ENCODE results near the gene GALNS. TPM values are rescaled to one million over a fixed set of nuclear protein-coding genes. Genes with fewer than 3 reads are reported as not detected.
"Not testable (repeated sequence)": the region's sequence is repeated elsewhere in the genome, so short reads cannot be mapped to it uniquely, and the experiment has no call there.

The GALNS gene
- total RNA-seq, 1 donor from 2014 or later = 38.9 TPM

DNA sequence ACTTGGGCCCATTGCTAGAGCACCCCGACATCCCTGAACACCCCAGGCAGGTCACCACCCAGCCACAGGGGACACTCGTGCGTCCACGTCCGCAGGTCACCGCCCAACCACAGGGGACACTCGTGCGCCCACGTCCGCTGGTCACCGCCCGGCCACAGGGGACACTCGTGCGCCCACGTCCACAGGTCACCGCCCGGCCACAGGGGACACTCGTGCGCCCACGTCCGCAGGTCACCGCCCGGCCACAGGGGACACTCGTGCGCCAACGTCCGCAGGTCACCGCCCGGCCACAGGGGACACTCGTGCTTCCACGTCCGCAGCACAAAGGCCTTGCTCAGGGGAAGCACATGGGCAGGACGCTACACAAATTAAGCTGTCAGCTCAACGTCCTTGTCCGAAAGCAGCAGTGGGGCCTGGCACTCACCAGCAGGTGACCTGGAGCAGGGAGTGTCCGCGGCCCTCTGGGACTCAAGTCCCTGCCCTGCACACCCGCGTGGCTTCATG lies 17.7 kb downstream of the GALNS start:
- intact Hi-C loops (cut with micrococcal nuclease) = no loop called here

DNA sequence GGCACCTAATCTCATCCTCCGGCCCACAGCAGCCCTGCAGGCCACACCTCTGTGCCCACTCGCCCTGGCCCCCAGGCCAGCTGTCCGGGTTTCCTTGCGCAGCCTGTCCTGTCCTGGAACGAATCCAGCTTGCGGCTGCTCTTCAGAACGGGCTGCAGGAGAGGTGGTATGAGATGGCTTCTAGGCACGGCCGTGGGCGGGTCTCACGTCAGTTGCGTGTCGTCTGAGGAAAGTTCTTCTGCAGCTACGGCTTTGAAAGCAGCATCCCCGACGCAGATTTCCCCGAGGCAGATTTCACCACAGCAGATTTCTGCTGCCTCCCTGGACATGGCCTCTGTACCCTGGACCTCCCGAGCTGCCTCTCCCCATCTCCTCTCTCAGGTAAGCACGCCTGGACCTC lies 18.2 kb downstream of the GALNS start:
- intact Hi-C loops (cut with micrococcal nuclease) = no loop called here

DNA sequence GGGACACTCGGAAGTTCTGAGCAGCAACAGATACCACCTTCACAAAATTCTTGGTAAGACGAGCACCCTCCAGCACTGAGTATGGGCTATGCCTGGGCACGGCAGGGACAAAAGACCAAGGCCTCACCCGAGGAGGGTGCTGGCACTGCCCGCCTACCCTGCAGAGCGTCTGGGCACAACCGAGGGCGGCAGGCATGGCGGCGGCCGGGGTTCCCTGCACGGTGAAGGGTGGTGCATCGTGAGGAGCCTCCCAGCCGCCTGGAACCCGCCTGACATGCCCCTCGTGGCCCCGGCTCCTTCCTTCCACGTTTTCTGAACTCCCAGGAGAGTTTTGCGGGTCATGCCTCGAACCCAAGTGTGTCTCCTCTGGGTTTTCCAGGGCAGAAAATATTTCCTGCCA lies 18.9 kb downstream of the GALNS start:
- intact Hi-C loops (cut with micrococcal nuclease) = no loop called here

DNA sequence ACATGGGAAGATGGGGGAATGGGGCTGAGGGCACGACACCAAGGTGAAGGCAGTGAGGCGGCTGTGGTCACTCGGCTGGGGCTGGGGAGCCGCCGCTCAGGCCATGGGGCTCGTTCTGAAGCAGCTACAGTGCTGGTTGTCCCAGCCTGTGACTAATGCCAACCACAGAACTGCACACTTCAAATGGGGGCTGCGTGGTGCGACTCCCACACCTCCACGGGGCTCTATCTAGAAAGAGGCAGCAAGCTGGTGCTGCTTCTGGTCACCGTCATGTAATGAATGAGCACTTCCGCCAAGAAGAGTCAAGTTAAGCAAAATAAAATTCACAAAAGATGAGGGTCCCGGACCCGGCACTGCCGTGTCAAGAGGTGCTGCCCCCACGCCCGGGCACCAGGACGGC lies 20.0 kb downstream of the GALNS start:
- intact Hi-C loops (cut with micrococcal nuclease) = no loop called here

DNA sequence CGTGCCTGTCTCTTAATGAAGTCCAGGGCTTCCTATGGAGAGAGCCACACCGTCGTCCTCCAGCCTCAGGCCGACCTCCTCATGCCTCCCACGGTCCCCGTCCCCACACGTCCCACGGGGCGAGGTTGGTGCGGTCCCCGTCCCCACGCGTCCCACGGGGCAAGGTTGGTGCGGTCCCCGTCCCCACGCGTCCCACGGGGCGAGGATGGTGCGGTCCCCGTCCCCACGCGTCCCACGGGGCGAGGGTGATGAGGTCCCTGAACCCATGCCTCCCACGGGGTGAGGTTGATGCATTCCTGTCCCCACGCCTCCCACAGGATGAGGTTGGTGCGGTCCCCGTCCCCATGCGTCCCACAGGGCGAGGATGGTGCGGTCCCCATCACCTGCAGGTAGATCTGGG lies 20.9 kb downstream of the GALNS start:
- intact Hi-C loops (cut with micrococcal nuclease) = no loop called here

DNA sequence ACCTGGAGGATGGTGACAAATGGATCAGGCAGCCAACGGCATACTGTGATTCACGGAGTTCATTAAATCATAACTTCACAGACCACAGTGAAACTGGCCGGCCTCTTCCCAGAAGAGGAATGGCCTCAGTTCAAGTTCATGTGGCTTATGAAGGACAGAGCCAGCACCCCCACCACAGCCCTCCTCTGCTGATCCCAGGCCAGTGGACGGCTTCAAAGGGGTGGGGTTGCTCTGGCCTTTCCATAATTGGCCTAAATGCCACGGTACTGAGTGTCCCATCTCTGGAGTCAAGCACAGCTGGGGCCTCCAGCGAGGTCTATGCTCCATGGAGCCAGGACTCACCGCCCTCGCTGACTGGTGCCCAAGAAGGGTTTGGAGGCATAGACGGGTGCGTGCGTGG lies 21.4 kb downstream of the GALNS start:
- intact Hi-C loops (cut with micrococcal nuclease) = no loop called here

DNA sequence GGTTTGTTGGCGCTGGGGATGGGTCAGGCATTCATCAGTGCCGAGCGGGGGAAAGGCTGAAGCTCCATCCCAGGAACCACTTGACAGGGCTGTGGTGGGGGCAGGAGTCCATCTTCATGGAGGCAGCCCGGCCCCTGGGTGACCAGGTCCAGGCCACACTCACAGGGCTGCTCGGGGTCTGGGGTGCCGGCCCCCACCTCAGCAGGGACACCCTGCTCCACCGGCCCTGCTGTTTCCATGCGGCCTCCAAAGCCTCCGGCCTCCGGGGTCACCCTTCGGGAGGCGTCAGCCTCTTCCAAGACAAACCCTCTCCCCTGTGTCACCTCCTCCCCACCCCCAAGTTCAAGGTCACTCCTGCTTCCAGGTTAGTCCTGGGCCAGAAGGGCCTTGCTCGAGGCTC lies 22.1 kb downstream of the GALNS start:
- intact Hi-C loops (cut with micrococcal nuclease) = no loop called here

DNA sequence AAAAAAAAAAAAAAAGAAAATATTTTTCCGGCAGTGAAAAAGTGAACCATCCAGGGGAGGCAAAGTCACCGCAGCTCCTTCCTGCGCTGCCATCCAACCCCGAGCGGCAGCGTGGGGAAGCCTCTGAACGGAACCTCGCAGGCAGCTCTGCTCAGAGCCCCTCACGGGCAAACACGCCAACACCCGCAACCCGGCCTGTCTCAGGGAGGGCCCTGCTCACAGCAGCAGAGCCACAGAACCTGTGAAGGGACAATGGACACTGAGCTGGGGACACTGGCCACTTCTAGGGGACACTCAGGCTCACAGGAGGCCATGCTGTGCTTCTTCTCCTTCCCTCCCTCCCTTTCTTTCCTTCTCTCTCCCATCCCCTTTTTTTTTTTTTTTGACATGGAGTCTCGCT lies 23.7 kb downstream of the GALNS start:
- intact Hi-C loops (cut with micrococcal nuclease) = no loop called here

DNA sequence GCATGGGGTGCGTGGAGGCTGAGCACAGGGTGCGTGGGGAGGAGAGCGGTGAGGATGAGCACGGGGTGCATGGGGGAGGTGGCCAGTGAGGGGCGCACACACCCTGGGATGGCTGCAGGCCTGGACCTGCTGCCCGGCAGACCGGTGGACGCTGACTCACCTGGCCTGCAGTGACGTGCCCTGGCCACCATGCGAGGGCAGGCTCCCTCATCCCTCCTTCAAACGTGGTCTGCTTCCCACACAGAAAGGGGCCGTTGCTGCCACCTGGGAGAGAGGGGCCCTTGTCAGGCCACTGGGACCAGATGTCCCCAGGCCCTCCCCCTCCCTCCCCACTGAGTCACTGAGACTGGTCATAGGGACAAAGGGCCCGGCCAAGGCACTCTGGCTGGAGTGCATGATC lies 24.9 kb downstream of the GALNS start:
- intact Hi-C loops (cut with micrococcal nuclease) = no loop called here

DNA sequence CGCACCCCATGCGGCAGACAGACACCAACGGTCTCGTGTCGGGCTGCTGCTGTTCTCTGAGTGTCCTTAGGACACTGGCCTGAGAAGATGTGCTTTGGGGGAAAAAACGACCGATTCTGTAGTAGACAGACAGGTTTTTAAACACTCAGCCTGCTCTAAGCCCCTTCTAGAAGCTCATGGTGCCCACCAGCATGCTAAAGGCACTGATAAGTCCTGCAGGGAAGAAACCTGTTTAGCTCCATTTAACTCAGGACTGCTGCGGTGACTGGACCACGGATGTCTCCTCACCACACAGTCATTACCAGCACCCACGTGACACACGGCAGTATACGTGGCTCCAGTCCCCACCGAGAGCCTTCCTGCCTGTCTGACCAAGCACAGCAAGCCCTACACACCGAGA lies 26.0 kb downstream of the GALNS start:
- intact Hi-C loops (cut with micrococcal nuclease) = no loop called here

DNA sequence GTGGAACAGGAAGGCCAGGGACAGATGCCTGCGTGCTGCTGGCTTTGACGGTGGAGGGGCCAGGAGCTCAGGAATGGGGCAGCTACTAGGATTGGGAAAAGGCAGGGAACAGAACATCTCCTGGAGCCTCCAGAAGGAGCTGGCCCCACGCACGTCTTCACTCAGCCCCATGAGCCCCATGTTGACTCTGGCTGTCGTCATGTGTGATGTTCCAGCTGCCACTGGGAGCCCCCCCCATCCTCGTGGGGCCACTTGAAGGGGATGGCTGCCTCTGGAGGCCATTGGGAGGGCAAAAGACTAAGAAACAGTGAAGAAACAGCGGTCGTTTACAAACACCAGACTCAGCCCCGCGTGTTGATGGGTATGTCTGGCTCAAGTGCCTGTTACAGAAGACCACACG lies 26.5 kb downstream of the GALNS start:
- intact Hi-C loops (cut with micrococcal nuclease) = no loop called here

DNA sequence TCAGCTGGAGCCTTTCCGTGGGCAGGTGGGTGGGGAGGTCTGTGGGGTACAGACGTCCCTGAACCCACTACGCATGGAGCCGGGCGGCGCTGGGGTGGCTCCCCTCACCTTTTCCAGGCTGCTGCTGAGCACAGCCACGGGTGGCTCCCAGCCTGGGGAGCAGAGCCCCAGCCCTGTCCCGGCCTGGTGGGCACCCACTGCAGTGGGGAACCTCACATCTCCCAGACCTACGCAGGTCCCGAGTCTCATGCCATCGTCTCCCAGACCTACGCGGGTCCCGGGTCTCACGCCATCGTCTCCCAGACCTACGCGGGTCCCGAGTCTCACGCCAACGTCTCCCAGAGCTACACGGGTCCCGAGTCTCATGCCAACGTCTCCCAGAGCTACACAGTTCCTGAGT lies 28.0 kb downstream of the GALNS start:
- intact Hi-C loops (cut with micrococcal nuclease) = no loop called here

DNA sequence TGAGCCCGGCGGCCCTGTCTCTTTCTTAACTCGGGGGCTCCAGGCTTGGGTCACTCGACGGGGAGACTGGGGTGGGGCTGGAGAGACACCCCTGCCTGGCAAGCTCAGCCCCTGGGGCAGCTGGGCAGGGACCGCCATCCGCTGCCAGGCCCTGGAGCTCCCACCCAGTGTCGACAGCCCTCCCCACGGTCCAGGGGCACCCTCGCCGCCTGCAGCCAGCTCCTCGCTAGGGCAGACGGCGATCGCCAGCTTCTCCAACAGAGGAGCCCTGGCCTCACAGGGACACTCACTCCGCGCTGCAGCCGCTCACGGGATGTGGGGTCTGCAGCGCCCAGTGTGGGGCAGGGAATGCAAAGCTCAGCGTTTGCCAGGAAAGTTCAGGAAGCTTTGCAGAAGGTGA lies 29.0 kb downstream of the GALNS start:
- intact Hi-C loops (cut with micrococcal nuclease) = no loop called here

DNA sequence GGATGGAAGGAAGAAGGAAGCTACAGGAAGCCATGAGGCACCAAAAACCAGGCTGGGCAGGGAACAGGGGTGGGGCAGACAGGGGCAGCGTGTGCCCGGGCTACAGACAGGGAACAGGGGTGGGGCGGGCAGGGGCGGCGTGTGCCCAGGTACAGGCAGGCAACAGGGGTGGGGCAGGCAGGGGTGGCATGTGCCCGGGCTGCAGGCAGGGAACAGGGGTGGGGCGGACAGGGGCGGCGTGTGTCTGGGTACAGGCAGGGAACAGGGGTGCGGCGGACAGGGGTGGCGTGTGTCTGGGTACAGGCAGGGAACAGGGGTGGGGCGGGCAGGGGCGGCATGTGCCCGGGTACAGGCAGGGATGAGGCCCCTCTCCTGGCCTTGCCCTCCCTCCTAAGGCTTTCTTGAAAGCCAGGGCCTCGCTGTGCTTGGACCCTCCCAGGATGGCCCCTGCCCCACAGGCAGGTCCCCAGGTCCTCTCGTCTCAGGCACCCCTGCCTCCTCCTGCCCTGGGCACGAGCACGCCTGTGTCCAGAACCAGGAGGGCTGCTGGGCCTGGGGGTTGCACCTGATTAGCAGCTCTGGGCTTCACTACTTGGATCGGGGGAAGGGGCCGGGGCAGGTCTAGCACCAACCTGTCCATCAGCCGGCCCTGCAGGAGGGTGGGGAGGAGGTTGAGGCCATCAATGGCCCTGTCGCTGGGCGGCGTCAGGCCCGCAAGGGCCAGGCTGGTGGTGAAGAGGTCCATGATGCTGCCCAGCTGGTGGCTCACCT lies 30.5 kb downstream of the GALNS start:
- intact Hi-C loops (cut with micrococcal nuclease) = no loop called here

DNA sequence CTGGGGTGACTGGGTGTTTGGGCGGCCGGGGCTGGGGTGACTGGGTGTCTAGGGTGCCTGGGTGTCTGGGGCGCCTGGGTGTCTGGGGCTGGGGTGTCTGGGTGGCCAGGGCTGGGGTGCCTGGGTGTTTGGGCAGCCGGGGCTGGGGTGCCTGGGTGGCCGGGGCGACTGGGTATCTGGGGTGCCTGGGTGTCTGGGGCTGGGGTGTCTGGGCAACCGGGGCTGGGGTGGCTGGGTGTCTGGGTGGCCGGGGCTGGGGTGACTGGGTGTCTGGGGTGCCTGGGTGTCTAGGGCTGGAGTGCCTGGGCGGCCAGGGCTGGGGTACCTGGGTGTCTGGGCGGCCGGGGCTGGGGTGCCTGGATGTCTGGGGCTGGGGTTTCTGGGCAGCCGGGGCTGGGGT lies 31.6 kb downstream of the GALNS start:
- intact Hi-C loops (cut with micrococcal nuclease) = no loop called here

DNA sequence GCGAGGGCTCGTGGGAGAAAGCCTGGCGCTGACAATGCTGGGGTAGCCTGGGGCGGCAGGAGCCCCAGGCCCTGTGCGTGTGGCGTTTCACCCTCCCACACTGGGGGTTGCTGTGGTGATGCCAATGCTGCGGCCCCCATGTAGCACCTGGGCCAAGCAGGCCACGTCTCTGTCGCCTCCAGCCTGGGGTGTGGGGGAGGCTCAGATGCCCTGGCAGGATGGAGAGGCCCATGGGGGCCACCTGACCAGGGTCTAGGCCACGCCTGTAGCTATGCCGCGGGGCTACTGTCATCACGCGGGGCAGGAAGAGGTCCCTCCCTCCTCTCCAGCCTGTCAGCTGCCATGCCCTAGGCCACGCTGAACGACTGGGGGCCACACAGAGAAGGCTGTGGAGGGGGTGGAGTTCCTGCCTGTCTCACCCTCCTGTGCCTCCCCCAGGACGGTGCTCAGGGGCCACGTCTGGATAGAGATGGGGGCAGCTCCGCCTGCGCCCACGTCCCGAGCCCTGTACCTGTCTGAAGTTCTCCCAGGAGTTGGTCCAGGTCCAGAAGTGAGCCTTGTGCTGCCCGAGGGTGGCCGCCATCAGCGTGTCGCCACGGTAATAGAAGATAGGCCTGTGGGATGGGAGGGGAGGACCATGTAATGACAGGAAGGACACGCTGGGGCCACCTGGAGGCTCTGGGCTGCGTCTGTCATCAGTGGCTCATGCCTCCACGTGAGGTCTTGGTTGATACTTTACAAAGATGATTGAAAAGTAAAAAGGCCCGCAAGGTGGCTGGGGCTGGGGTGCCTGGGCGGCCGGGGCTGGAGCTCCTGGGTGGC lies 32.3 kb downstream of the GALNS start:
- intact Hi-C loops (cut with micrococcal nuclease) = no loop called here

DNA sequence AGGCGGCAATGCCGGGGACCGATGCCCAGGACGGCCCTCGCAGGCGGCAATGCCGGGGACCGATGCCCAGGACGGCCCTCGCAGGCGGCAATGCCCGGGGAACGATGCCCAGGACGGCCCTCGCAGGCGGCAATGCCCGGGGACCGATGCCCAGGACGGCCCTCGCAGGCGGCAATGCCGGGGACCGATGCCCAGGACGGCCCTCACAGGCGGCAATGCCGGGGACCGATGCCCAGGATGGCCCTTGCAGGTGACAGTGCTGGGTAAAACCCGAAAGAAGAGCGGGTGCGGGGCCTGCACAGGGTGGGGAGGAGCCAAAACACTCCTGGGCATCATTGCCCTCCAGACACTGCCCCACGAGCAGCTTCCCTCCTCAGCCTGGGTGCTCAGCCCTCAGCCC lies 33.1 kb downstream of the GALNS start:
- intact Hi-C loops (cut with micrococcal nuclease) = not testable (repeated sequence)

DNA sequence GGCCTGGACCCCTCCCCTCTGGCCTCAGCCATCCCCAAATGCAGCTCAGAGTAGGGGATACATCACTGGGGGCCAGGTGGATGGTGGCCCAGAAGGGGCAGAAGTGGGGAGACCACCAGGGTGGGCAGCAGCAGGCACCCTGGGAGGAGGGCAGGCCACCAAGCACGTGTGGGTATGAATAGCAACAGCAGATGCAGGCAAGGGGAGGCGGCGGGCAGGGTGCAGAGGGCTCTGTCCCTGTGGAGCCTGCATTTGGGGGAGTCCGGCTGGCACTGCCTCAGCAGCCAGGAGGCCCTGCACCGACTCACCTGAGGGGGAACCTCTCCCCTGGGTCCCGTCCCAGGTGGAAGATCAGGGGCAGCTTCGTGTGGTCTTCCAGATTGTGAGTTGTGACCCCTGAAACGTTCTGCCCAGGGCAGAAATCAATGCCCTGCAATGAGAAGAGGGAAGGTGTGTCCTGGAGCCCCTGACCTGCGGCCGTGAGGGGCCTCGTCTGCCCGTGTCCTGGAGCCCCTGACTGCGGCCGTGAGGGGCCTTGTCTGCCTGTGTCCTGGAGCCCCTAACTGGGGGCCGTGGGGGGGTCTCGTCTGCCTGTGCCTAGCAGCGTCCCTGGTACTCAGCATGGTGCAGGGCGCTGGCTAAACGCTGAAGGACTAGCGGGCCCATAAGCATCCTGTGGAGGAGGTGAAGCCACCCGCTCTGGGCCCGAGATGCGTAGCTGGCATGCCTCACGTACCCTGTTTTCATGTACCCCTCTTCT lies 34.3 kb downstream of the GALNS start:
- intact Hi-C loops (cut with micrococcal nuclease) = no loop called here

DNA sequence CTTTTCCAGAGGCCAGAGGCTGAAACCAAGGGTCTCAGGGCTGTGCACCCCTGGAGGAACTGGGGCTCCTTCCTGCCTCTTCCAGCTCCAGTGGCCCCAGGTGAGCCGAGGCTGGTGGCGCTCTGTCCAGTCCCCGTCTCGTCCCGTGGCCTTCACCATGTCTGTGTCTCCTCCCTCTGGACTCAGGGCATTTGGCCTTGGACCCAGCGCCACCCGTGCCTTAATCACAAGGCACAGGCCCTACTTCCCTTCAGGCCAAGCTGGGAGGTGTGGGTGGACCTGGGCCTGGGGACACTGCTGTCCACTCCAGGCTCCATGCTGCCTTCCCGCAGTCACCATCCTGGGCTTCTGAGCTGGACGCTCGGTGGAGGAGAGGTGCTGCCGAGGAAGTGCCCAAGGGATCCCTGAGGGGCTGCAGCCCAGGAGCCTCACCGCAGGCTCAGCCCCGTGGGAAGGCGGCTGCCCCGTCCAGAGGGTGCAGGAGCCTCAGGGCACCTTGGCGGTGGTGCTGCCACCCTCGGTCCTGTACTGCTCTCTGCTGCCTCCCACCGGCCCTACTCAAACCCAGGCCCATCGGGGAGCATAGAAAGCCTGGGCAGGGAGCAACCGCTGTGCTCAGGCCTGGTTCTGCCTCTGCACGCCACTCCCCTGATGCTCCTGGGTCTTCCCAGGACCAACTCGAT lies 35.4 kb downstream of the GALNS start:
- intact Hi-C loops (cut with micrococcal nuclease) = no loop called here

DNA sequence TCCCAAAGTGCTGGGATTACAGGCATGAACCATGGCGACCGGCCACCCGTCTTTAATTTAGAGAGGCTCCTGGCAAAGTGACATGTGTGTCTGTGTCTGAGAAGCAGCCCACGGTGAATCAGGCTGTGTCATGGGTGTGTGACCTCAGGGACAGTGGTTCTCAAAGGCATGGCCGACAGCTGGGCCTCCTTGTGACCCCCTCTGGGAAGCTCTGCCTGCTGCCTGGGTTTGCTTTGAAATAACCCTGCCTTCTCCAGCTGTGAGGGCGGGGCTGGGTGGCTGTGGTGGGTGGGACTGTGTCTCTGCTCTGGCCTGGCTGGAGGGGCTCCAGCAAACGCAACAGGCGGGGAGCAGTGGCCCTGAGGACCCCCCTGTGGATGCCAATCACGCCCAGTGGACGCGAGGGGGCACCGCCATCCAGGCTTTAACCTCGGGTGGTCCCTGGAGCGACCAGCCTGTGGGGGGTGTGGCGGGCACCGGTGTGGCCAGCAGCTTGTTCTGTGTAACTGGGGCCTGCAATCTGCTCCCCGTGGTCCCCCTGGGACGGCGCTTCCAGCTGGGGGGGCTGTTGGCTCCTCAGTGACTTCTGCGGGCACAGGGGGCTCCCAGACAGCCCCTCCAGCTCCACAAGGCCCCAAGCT lies 36.2 kb downstream of the GALNS start:
- intact Hi-C loops (cut with micrococcal nuclease) = no loop called here

DNA sequence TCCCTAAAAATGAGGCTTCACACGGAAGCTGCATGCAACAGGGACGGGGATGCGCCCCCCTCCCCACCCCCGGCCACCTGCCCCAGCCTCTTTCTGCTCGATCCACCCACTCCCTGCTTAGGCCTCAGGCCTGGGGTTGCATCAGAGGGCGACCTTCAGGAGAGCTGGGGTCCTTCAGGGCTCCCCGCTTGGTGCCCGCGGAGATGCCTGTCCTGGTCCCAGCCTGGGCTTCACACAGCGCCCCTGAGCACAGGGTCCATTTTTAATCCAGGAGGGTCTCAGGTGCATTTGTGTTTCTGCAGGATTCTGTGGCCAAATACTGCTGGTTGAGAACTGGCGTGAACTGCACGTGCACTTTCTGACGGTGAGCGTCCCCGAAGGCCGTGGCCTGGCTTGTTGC lies 37.6 kb downstream of the GALNS start:
- intact Hi-C loops (cut with micrococcal nuclease) = no loop called here

All from T-helper 2 cell treated with Interferon-gamma antibody and Interleukin-4, amounts not matched to agents 100 ng/mL and 5 ng/mL, for 36 hours (primary cell).